SK-N-SH (cell line): ENCODE data around the gene DOCK10. TPM values are rescaled to one million over a fixed set of nuclear protein-coding genes. Genes with fewer than 3 reads are reported as not detected.
A peak's percentile ranks its signal among the peaks of the same experiment; 100 is the strongest.

ENCODE experiments used
- CTCF ChIA-PET: fragments of 300-600, 350-600 bp; formaldehyde crosslinking; extraction: SDS; loops from one replicate; lab custom pipeline; 2021; lab: Yijun Ruan, JAX
- POLR2A ChIA-PET: fragments of 350-600 bp; sonication (Branson Sonifier 250); formaldehyde crosslinking; extraction: SDS; loops from one replicate; lab custom pipeline; 2020; ENCODE audit warnings: antibody characterized with exemption, inconsistent platforms; lab: Yijun Ruan, JAX
- DNase-seq: peaks from one replicate; pipeline ENCODE4 v3.0.0; 2012
- H2AFZ ChIP-seq: fragments of 200-600 bp; sonication (generic); 2 replicates; pipeline ENCODE4 v1.8.1; 2016; ENCODE audit warnings: antibody characterized with exemption, mild to moderate bottlenecking, low read depth
- H3F3A ChIP-seq: fragments of 200-600 bp; sonication (generic); replicated peaks from 2 replicates; pipeline ENCODE3; 2016; ENCODE audit warnings: antibody characterized with exemption, mild to moderate bottlenecking; ENCODE audit not compliant: insufficient read depth
- H3K27ac ChIP-seq, 2 experiments: fragments of 200-500 bp in 1 of 2; fragments of 200-600 bp in 1 of 2; sonication (Bioruptor generic) in 1 of 2; sonication (generic), shearing (Covaris generic) in 1 of 2; 2 replicates each; pipeline versions ENCODE4 v1.5.1 to v1.6.1; 2014 to 2016; ENCODE audit warnings: low read depth in 2 of 2, inconsistent platforms in 1 of 2, low read length in 1 of 2, mild to moderate bottlenecking in 1 of 2, mixed read lengths in 1 of 2
- H3K27me3 ChIP-seq: fragments of 200-600 bp; sonication (generic), shearing (Covaris generic); 2 replicates; pipeline ENCODE4 v1.6.1; 2016; ENCODE audit warnings: mixed run types; ENCODE audit not compliant: insufficient read depth
- H3K36me3 ChIP-seq, 2 experiments: fragments of 200-500 bp in 1 of 2; fragments of 200-600 bp in 1 of 2; sonication (Bioruptor generic) in 1 of 2; sonication (generic) in 1 of 2; replicated peaks in 1 of 2; 2 replicates each; pipeline versions ENCODE3 to v1.5.1; 2014 to 2016; ENCODE audit warnings: low read length in 1 of 2, mild to moderate bottlenecking in 1 of 2; ENCODE audit not compliant: insufficient read depth in 2 of 2, control insufficient read depth in 1 of 2
- H3K4me1 ChIP-seq, 2 experiments: fragments of 200-500 bp in 1 of 2; fragments of 200-600 bp in 1 of 2; sonication (Bioruptor generic) in 1 of 2; sonication (generic), shearing (Covaris generic) in 1 of 2; 2 replicates each; pipeline versions ENCODE4 v1.5.1 to v1.6.1; 2014 to 2016; ENCODE audit warnings: low read depth in 1 of 2, low read length in 1 of 2, mixed run types in 1 of 2; ENCODE audit not compliant: insufficient read depth in 2 of 2, control insufficient read depth in 1 of 2
- H3K4me2 ChIP-seq: fragments of 200-600 bp; sonication (generic), shearing (Covaris generic); 2 replicates; pipeline ENCODE4 v1.6.1; 2017; ENCODE audit warnings: mixed run types
- H3K4me3 ChIP-seq, 2 experiments: fragments of 200-500 bp in 1 of 2; fragments of 200-600 bp in 1 of 2; sonication (Bioruptor generic) in 1 of 2; sonication (generic), shearing (Covaris generic) in 1 of 2; 2 replicates each; pipeline versions ENCODE4 v1.5.1 to v1.8.1; 2014 to 2016; ENCODE audit warnings: low read depth in 2 of 2, inconsistent platforms in 1 of 2, low read length in 1 of 2, mild to moderate bottlenecking in 1 of 2, mixed read lengths in 1 of 2, moderate library complexity in 1 of 2
- H3K79me2 ChIP-seq: fragments of 200-600 bp; sonication (generic); 2 replicates; pipeline ENCODE4 v1.8.1; 2017; ENCODE audit warnings: mild to moderate bottlenecking; ENCODE audit not compliant: insufficient read depth
- H3K9ac ChIP-seq: fragments of 200-600 bp; sonication (generic); 2 replicates; pipeline ENCODE4 v1.6.1; 2017; ENCODE audit warnings: mixed run types
- H3K9me2 ChIP-seq: fragments of 200-600 bp; sonication (generic); 2 replicates; pipeline ENCODE4 v1.6.1; 2017; ENCODE audit warnings: mixed run types
- H3K9me3 ChIP-seq: fragments of 200-600 bp; sonication (generic); 2 replicates; pipeline ENCODE4 v1.6.1; 2017; ENCODE audit warnings: mixed run types, mild to moderate bottlenecking, moderate library complexity
- H4K20me1 ChIP-seq: fragments of 200-600 bp; sonication (generic); 2 replicates; pipeline ENCODE4 v1.6.1; 2017; ENCODE audit warnings: mild to moderate bottlenecking, mixed run types; ENCODE audit not compliant: insufficient read depth
- ELF1 ChIP-seq: IDR thresholded peaks from 2 replicates; pipeline ENCODE4 v1.4.0; 2012
- EZH2phosphoT487 ChIP-seq: fragments of 200-600 bp; sonication (generic); IDR thresholded peaks from 2 replicates; pipeline ENCODE4 v1.6.1; 2017; ENCODE audit warnings: low read depth, mixed run types, mild to moderate bottlenecking, antibody characterized with exemption, moderate library complexity, borderline replicate concordance
- FOSL2 ChIP-seq: IDR thresholded peaks from 2 replicates; pipeline ENCODE4 v1.4.0; 2012; ENCODE audit warnings: low read depth, mild to moderate bottlenecking, moderate library complexity, borderline replicate concordance
- GABPA ChIP-seq: IDR thresholded peaks from 2 replicates; pipeline ENCODE4 v1.4.0; 2012; ENCODE audit warnings: low read depth, mild to moderate bottlenecking
- NFIC ChIP-seq: IDR thresholded peaks from 2 replicates; pipeline ENCODE4 v1.4.0; 2012; ENCODE audit warnings: borderline replicate concordance
- PBX3 ChIP-seq: IDR thresholded peaks from 2 replicates; pipeline ENCODE4; 2012
- POLR2AphosphoS5 ChIP-seq: IDR thresholded peaks from 2 replicates; pipeline ENCODE4 v1.6.1; 2012; ENCODE audit warnings: low read depth, low read length
- RFX5 ChIP-seq: IDR thresholded peaks from 2 replicates; pipeline ENCODE4 v1.6.1; 2012; ENCODE audit warnings: mild to moderate bottlenecking, improper control_type of control experiment, low read length
- SIN3A ChIP-seq: IDR thresholded peaks from 2 replicates; pipeline ENCODE4 v1.6.1; 2012; ENCODE audit warnings: low read depth, mild to moderate bottlenecking, low read length, moderate library complexity, borderline replicate concordance
- TEAD4 ChIP-seq: IDR thresholded peaks from 2 replicates; pipeline ENCODE4 v1.4.0; 2012; ENCODE audit warnings: mild to moderate bottlenecking, borderline replicate concordance; ENCODE audit not compliant: insufficient read depth
- WGBS: methylation state at CpG from one replicate; pipeline ENCODE4 v1.1.6; 2017; ENCODE audit warnings: low lambda C conversion rate; 5-methylcytosine and 5-hydroxymethylcytosine counted together
- polyA plus RNA-seq, 3 experiments: library from polyadenylated mRNA; depleted of rRNA; stranded (reverse); fragments of >200 nt; gene quantifications; 2 replicates each; pipeline ENCODE4 v1.2.3, GENCODE V29; 2012
- TF ChIP-seq, protein P1 (sequence below): fragments of 200-600 bp; sonication (generic); IDR thresholded peaks from 2 replicates; pipeline ENCODE4 v1.6.1; 2017; ENCODE audit warnings: antibody characterized with exemption, mild to moderate bottlenecking, moderate library complexity

DOCK10 gene
- polyA plus RNA-seq, 1 of the 3 experiments (the other 2 are of a cell fraction), result 24.1 TPM

DNA sequence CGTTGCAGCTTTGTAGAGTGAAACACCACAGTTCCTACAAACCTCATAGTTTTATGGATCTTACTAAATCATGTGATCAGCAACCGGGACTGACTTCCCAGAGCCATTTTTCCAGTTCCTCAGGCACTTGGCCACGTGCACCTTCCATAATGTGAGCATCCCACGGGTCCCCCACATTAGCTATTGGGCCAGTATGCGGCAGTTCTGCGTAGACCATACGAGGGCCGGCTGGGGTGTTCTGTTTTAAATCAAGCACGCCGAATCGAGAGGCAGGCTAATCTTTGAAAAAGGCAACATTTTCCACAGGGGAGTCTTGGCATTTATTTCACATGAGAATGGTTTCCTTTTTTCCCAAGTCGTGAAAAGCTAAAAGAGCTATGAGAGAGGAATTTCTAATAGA lies 190.5 kb downstream of the DOCK10 start:
- Histone ChIP-seq H3F3A (peaks cover 4% of the 10 kb centered on the region), H3K79me2 (no peaks in the 10 kb centered on the region), H3K36me3 (peaks cover 8 to 57% of the 10 kb centered on the region in 2 experiments), H3K4me3 (no peak overlapping the region), H3K4me1 (peaks cover 0 to 7% of the 10 kb centered on the region in 2 experiments; a peak in 2 of 4 replicates), H3K9me3 (no peaks in the 10 kb centered on the region), H3K4me2 (no peak overlapping the region), H3K9ac (no peak overlapping the region), H3K27ac (no peak overlapping the region), H4K20me1 (no peaks in the 10 kb centered on the region), H3K9me2 (no peaks in the 10 kb centered on the region), H3K27me3 (no peaks in the 10 kb centered on the region), H2AFZ (no peak overlapping the region)
- ChIA-PET POLR2A (no interaction called here), CTCF (interaction anchor here (0.6 to 1.0 kb wide), 3 partner anchors 9 to 57 kb away, joined by 3 to 4 read pairs (median 4); no protein-coding TSS in a partner anchor)
- WGBS, result 95% methylated on average over 12 of the region's 12 CpGs
- DNase-seq, result no peak
- TF ChIP-seq NFIC, result no peak
- no peak for TF ChIP-seq EZH2phosphoT487
- TF ChIP-seq POLR2AphosphoS5, result no peak

DNA sequence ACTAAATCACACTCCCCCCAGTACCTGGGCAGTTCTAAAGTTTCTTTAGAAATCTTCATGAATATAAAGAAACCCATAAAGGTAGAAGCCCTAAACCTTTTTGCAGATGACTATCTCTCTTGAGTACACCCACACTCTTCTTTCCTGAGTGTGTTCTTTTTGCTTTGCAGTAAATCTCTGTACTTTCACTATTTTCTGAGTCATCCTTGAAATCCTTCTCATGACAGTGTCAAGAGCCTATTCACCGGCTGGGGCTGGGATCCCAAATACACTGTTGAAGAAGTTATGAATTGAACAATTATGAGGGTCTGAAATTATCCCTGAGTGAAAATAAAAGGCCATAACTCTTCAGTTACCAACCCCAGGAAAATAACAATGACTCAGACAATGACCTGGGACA lies 192.2 kb downstream of the DOCK10 start:
- Histone ChIP-seq H2AFZ (no peak overlapping the region), H3K9me3 (no peaks in the 10 kb centered on the region), H4K20me1 (no peaks in the 10 kb centered on the region), H3K27ac (0 out of 4 replicates have a peak overlapping the region, but pooled peaks of 1 of the 2 experiments have one; percentile 5), H3K36me3 (peaks cover 6 to 46% of the 10 kb centered on the region in 2 experiments)
- whole genome bisulfite sequencing, result 100% methylated on average over 1 of the region's 1 CpG
- TF ChIP-seq ELF1, result no peak
- peak; percentile 8; the same call in 1 of the 2 replicates for TF ChIP-seq FOSL2
- TF ChIP-seq, protein P1, sequence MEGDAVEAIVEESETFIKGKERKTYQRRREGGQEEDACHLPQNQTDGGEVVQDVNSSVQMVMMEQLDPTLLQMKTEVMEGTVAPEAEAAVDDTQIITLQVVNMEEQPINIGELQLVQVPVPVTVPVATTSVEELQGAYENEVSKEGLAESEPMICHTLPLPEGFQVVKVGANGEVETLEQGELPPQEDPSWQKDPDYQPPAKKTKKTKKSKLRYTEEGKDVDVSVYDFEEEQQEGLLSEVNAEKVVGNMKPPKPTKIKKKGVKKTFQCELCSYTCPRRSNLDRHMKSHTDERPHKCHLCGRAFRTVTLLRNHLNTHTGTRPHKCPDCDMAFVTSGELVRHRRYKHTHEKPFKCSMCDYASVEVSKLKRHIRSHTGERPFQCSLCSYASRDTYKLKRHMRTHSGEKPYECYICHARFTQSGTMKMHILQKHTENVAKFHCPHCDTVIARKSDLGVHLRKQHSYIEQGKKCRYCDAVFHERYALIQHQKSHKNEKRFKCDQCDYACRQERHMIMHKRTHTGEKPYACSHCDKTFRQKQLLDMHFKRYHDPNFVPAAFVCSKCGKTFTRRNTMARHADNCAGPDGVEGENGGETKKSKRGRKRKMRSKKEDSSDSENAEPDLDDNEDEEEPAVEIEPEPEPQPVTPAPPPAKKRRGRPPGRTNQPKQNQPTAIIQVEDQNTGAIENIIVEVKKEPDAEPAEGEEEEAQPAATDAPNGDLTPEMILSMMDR, result no peak
- TF ChIP-seq, all 33 proteins: peak for 1
- H3F3A ChIP-seq, result peaks cover 4% of the 10 kb centered on the region
- H3K4me1 ChIP-seq, result peaks cover 0 to 7% of the 10 kb centered on the region in 2 experiments; a peak in 2 of 4 replicates
- DNase-seq, result no peak
- H3K4me2 ChIP-seq, result no peak overlapping the region
- no peak overlapping the region for H3K4me3 ChIP-seq
- CTCF ChIA-PET, result no interaction called here
- POLR2A ChIA-PET, result no interaction called here
- no peaks in the 10 kb centered on the region for H3K27me3 ChIP-seq
- H3K9me2 ChIP-seq, result no peaks in the 10 kb centered on the region
- no peak overlapping the region for H3K9ac ChIP-seq
- H3K79me2 ChIP-seq, result no peaks in the 10 kb centered on the region

GRCh38 chr2:224849264-224849663 lies 193.0 kb downstream of the DOCK10 start:
- Histone ChIP-seq H4K20me1 (no peaks in the 10 kb centered on the region), H3K4me2 (no peak overlapping the region), H3K9me3 (no peaks in the 10 kb centered on the region), H3K79me2 (no peaks in the 10 kb centered on the region), H3K36me3 (peaks cover 14 to 53% of the 10 kb centered on the region in 2 experiments), H3K9ac (no peak overlapping the region), H3K27ac (no peak overlapping the region; a peak in 1 of 4 replicates), H3K9me2 (no peaks in the 10 kb centered on the region), H3K4me3 (no peak overlapping the region), H2AFZ (no peak overlapping the region), H3K4me1 (peaks cover 0 to 7% of the 10 kb centered on the region in 2 experiments; a peak in 2 of 4 replicates), H3F3A (peaks cover 4% of the 10 kb centered on the region), H3K27me3 (no peaks in the 10 kb centered on the region)
- WGBS, result 96% methylated on average over 6 of the region's 6 CpGs
- ChIA-PET POLR2A (no interaction called here), CTCF (interaction anchor here (1.6 kb wide), 1 partner anchor 154 kb away, joined by 4 read pairs; no protein-coding TSS in a partner anchor)
- no peak for TF ChIP-seq RFX5
- no peak for TF ChIP-seq PBX3
- no peak for TF ChIP-seq TEAD4
- TF ChIP-seq GABPA, result no peak
- TF ChIP-seq SIN3A, result no peak
- TF ChIP-seq, protein P1, result no peak
- DNase-seq, result no peak
